IPS-20b (cell line): ENCODE measurements around the gene LRRC49.
"Not testable (repeated sequence)": the region's sequence is repeated elsewhere in the genome, so short reads cannot be mapped to it uniquely, and the experiment has no call there.

Experiments
- H3K27ac ChIP-seq: one replicate; pipeline ENCODE4 v1.5.1; 2013; ENCODE audit warnings: low read length
- H3K27me3 ChIP-seq: 2 replicates; pipeline ENCODE4 v1.6.1; 2013; ENCODE audit warnings: mild to moderate bottlenecking, low read length, inconsistent platforms; ENCODE audit not compliant: insufficient read depth
- H3K36me3 ChIP-seq: 2 replicates; pipeline ENCODE4 v1.6.1; 2013; ENCODE audit warnings: low read depth, mild to moderate bottlenecking, inconsistent platforms, low read length, moderate library complexity; ENCODE audit not compliant: insufficient read depth
- H3K4me1 ChIP-seq: 2 replicates; pipeline ENCODE4 v1.6.1; 2013; ENCODE audit warnings: mild to moderate bottlenecking, control low read depth, inconsistent platforms, low read length, moderate library complexity; ENCODE audit not compliant: insufficient read depth
- H3K4me3 ChIP-seq: 2 replicates; pipeline ENCODE4 v1.5.1; 2013; ENCODE audit warnings: mild to moderate bottlenecking, low read length, inconsistent platforms
- H3K9ac ChIP-seq: 2 replicates; pipeline ENCODE4 v1.6.1; 2013; ENCODE audit warnings: low read depth, mild to moderate bottlenecking, inconsistent platforms, low read length, moderate library complexity
- H3K9me3 ChIP-seq: 2 replicates; pipeline ENCODE4 v1.6.1; 2013; ENCODE audit warnings: mild to moderate bottlenecking, low read depth, low read length, inconsistent platforms; ENCODE audit not compliant: insufficient read depth

LRRC49 gene

DNA sequence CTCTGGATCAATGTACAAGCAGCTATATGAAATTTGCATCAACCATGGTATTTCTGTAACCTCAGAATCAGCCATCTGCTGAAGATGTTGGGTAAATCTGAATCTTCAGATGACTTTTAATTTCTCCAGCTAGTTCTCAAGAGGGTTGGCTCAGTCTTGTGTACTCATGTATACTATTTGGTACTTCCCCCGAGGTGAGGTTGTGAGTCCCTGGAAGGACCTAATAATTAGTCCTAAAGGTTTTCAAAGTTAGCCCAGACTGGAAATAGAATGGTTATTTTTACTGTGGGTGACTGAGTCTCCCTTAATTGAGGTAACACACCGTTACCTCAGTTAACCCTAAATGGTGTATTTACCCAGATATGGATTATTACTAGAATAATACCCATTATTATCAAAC lies 118.4 kb downstream of the LRRC49 start:
- Histone ChIP-seq H3K4me3 (no peak overlapping the region), H3K27ac (no peak overlapping the region), H3K4me1 (no peaks in the 10 kb centered on the region), H3K27me3 (no peaks in the 10 kb centered on the region), H3K9me3 (no peaks in the 10 kb centered on the region), H3K36me3 (no peaks in the 10 kb centered on the region), H3K9ac (no peak overlapping the region)

DNA sequence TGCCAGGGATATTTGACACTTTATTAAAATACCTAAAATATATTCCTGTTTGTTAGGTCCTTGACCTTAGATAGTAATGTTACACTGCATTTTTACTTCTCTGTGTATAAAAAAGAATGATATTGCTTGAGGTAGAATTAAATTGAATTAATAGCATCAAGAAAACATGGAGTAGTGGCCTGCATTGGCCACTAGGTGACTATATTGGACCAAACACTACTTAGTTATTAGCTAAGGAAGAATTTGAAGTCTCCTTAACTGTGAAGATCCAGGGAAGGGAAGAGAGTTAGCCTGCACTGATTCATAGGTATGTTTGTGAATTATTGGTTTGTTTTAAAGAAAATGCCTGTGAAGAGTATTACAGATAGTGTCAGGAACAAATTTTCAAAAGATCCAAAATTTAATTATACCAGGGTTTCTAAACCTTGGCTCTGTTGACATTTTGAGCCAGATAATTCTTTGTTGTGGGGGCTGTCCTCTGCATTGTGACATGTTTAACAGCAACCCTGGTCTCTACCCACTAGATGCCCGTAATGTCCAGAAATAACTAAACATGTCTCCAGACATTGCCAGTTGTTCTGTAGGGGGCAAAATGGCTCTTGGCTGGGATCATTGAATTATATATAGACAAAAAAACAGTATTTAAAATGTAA lies 119.0 kb downstream of the LRRC49 start:
- H3K4me1 ChIP-seq, result no peaks in the 10 kb centered on the region
- no peak overlapping the region for H3K27ac ChIP-seq
- H3K27me3 ChIP-seq, result no peaks in the 10 kb centered on the region
- H3K9me3 ChIP-seq, result no peaks in the 10 kb centered on the region
- no peak overlapping the region for H3K4me3 ChIP-seq
- no peak overlapping the region for H3K9ac ChIP-seq
- no peaks in the 10 kb centered on the region for H3K36me3 ChIP-seq

DNA sequence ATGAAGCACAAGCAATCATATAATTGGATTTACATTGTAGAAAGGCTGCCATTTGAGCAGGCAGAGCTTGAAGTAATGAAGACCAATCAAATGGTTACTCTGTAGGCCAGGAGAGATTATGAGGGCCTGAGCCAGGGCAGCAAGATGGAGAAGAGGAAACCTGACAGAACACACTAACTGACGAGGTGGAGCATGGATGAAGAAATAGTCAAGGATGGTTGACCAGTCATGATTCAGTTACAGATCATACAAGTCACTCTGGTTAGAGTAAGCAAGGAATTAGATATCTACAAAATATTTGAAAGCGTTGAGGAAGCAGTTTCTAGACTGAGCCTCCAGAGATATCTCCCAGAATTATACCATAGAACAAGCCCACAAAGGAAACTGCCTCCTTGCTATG lies 120.8 kb downstream of the LRRC49 start:
- no peak overlapping the region for H3K4me3 ChIP-seq
- H3K36me3 ChIP-seq, result no peaks in the 10 kb centered on the region
- H3K27ac ChIP-seq, result no peak overlapping the region
- H3K9ac ChIP-seq, result no peak overlapping the region
- H3K27me3 ChIP-seq, result no peaks in the 10 kb centered on the region
- no peaks in the 10 kb centered on the region for H3K9me3 ChIP-seq
- H3K4me1 ChIP-seq, result no peaks in the 10 kb centered on the region

DNA sequence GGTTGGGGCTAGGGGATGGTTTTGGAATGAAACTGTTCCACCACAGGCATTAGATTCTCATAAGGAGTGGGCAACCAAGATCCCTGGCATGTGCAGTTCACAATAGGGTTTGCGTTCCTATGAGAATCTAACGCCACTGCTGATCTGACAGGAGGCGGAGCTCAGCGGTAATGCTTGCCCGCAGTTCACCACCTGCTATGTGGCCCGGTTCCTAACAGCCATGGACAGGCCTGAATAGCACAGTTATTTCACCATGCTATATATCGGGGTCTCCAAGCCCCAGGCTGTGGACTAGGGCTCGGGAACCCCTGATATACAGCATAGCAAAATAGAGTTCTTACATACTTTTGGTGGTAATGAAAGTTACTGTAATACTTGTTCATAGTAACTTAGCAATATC lies 122.7 kb downstream of the LRRC49 start:
- Histone ChIP-seq H3K9ac (no peak overlapping the region), H3K4me1 (no peaks in the 10 kb centered on the region), H3K9me3 (no peaks in the 10 kb centered on the region), H3K4me3 (no peak overlapping the region), H3K27me3 (no peaks in the 10 kb centered on the region), H3K36me3 (no peaks in the 10 kb centered on the region), H3K27ac (no peak overlapping the region)

DNA sequence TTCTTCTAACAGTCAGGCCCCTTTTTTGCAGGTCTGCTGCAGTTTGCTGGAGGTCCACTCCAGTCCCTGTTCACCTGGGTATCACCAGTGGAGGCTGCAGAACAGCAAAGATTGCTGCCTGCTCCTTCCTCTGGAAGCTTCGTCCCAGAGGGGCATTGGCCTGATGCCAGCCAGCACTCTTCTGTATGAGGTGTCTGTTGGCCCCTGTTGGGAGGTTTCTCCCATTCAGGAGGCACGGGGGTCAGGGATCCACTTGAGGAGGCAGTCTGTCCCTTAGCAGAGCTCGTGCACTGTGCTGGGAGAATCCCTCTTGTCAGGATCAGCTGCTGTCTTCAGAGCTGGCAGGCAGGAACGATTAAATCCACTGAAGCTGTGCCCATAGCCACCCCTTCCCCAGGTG lies 138.6 kb downstream of the LRRC49 start:
- H3K4me1 ChIP-seq, H3K9me3 ChIP-seq, H3K4me3 ChIP-seq, H3K27ac ChIP-seq, H3K9ac ChIP-seq, H3K36me3 ChIP-seq, H3K27me3 ChIP-seq: not testable (repeated sequence)

- not testable (repeated sequence) for H3K27ac ChIP-seq, H3K4me3 ChIP-seq, H3K36me3 ChIP-seq, H3K9me3 ChIP-seq, H3K9ac ChIP-seq, H3K27me3 ChIP-seq
- H3K4me1 ChIP-seq, result peaks cover 12% of the 10 kb centered on the region; the same call in 1 of the 2 replicates
Measured at GRCh38 chr15:71035478-71035877, 142.9 kb downstream of the LRRC49 start.

GRCh38 chr15:71042356-71042922 lies 149.8 kb downstream of the LRRC49 start:
- no peaks in the 10 kb centered on the region for H3K36me3 ChIP-seq
- no peak overlapping the region for H3K9ac ChIP-seq
- H3K4me1 ChIP-seq, result peaks cover 9% of the 10 kb centered on the region; the same call in 1 of the 2 replicates
- no peak overlapping the region for H3K27ac ChIP-seq
- no peaks in the 10 kb centered on the region for H3K9me3 ChIP-seq
- H3K27me3 ChIP-seq, result no peaks in the 10 kb centered on the region
- no peak overlapping the region for H3K4me3 ChIP-seq

- Histone ChIP-seq H3K4me3 (no peak overlapping the region), H3K27me3 (no peaks in the 10 kb centered on the region), H3K9ac (no peak overlapping the region)
Measured at GRCh38 chr15:71043373-71043772, 150.7 kb downstream of the LRRC49 start.

DNA sequence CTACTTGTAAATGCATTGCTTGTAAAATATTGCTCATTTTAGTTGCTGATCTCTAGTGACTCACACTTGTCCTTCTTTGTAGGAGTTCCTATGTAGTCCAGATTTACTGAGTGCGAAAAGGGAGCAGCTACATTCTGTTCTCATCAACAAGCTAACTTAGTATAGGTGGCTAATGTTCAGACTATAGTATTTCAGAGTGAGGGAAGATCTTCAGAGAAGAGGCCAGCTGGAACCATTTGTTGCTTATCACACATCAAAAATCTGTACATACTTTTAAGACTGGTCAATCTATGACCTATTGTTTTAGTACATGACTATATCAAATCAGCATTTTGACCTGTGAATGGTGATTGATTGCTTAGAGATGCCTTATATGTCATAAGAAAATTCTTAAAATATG lies 151.4 kb downstream of the LRRC49 start:
- H3K4me1 ChIP-seq, result no peaks in the 10 kb centered on the region
- H3K9ac ChIP-seq, result no peak overlapping the region
- H3K4me3 ChIP-seq, result no peak overlapping the region
- H3K27me3 ChIP-seq, result no peaks in the 10 kb centered on the region
- H3K36me3 ChIP-seq, result no peaks in the 10 kb centered on the region
- no peaks in the 10 kb centered on the region for H3K9me3 ChIP-seq
- no peak overlapping the region for H3K27ac ChIP-seq

More at GRCh38 chr15:71043373-71043772, 150.7 kb downstream of the LRRC49 start:
- Histone ChIP-seq H3K9me3 (no peaks in the 10 kb centered on the region), H3K36me3 (no peaks in the 10 kb centered on the region), H3K4me1 (no peaks in the 10 kb centered on the region), H3K27ac (no peak overlapping the region)

DNA sequence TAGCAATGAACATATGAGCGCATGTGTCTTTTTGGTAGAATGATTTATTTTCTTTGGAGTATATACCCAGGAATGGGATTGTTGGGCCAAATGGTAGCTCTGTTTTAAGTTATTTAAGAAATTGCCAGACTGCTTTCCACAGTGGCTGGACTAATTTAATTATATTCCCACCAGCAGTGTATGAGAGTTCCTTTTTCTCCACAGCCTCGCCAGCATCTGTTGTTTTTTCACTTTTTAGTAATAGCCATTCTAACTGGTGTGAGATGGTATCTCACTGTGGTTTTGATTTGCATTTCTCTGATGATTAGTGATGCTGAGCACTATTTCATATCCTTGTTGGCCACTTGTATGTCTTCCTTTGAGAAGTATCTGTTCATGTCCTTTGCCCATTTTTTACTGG lies 153.5 kb downstream of the LRRC49 start:
- H3K36me3 ChIP-seq, H3K27me3 ChIP-seq, H3K9ac ChIP-seq, H3K27ac ChIP-seq, H3K9me3 ChIP-seq, H3K4me3 ChIP-seq: not testable (repeated sequence)
- H3K4me1 ChIP-seq, result peaks cover 14% of the 10 kb centered on the region; the same call in 1 of the 2 replicates

GRCh38 chr15:71048913-71049675 lies 156.5 kb downstream of the LRRC49 start:
- Histone ChIP-seq H3K4me3 (no peak overlapping the region), H3K4me1 (peaks cover 14% of the 10 kb centered on the region; the same call in 1 of the 2 replicates), H3K27ac (no peak overlapping the region), H3K9ac (no peak overlapping the region), H3K36me3 (no peaks in the 10 kb centered on the region; the same call in 1 of the 2 replicates), H3K27me3 (no peaks in the 10 kb centered on the region), H3K9me3 (no peaks in the 10 kb centered on the region)
